GM21825 (cell line): ENCODE measurements around the gene DCTN2.
A peak's percentile ranks its signal among the peaks of the same experiment; 100 is the strongest.
"Not testable (repeated sequence)": the region's sequence is repeated elsewhere in the genome, so short reads cannot be mapped to it uniquely, and the experiment has no call there.

Experiments
- ATAC-seq: cut with Tn5 transposase; IDR thresholded peaks from one replicate; pipeline ENCODE4 v1.9.1; 2021; ENCODE audit warnings: mild to moderate bottlenecking, moderate library complexity; ENCODE audit not compliant: unreplicated experiment

DCTN2 gene

DNA sequence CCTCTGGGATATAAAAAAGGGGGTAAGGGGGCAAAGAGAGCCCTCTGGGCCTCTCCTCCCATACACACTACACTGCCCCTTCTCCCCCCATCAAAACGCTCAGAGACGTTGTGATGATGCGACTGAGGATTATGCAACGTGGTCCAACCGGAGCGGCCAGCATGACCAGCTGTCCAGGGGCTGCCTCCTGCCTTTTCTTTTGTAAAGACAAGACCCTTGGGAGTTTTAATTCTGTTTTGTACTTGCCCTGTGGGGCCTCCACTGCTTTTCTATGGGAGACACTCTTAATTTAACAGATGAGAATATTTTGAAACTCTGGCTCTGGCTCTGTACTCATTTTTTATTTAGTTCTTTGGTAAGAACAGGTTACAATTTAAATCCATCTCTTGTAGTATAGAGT lies 17.2 kb downstream of the DCTN2 start:
- no peak for ATAC-seq

DNA sequence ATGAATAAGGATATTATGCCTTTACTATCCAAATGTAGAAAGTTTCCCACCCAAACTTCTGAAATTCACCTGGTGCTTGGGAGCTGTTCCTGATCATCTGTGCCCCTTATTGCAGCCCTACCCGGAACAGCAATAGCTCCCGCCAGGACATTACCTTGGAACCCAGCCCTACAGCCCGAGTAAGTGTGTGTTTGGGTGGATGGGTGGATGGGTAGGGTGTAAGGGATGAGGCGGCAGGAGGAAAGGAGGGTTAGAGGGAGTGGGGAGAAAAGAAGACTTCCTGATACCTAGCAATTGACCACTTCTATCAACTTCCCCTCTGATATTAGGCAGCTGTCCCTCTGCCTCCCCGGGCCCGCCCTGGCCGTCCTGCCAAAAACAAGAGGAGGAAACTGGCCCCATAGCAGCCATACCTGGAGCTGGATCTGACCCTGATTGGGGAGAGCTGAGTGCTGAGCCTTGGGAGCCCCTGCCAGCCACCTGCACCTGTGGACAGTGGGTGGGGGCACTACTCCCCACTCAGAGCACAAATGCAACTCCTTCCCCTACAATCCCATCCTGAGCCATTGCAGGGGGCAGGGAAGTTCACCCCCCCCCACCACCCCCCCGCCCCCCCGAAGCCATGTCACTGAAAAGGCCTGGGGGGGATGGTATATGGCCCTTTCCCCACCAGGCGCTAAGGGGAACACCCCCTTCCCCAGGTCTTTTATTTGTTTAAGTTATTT lies 18.0 kb downstream of the DCTN2 start:
- no peak for ATAC-seq

DNA sequence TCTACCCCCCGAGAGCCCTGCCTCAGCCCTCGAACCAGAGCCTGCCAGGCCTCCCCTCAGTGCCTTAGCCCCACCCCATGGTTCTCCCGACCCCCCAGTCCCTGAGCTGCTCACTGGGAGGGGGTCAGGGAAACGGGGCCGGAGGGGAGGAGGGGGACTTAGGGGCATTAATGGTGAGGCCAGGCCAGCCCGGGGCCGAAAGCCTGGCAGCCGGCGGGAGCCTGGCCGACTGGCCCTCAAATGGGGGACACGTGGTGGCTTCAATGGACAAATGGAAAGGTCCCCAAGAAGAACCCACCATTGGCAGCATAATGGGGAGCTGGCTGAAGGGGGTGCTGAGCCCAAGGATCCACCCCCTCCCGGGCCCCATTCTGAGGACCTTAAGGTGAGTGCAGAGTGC lies 18.8 kb downstream of the DCTN2 start:
- ATAC-seq: no peak

DNA sequence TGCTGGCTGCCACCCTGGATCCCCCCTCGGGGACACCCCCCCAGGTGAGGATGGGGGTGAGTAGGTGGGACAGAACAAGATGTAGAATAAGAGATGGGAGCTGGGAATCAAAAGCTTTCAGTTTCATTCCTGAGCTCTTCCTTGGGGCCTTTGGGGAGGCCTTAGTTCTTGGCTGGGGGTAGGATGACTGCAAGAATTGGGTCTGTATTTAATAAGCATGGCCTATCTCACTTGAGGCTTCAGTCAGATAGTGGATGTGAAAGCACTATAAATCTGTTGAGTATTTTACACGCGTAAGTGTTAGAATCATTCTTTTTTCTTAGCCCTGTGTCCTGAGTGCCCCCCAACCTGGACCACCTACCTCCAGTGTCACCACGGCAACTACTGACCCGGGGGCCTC lies 19.8 kb downstream of the DCTN2 start:
- ATAC-seq: no peak

DNA sequence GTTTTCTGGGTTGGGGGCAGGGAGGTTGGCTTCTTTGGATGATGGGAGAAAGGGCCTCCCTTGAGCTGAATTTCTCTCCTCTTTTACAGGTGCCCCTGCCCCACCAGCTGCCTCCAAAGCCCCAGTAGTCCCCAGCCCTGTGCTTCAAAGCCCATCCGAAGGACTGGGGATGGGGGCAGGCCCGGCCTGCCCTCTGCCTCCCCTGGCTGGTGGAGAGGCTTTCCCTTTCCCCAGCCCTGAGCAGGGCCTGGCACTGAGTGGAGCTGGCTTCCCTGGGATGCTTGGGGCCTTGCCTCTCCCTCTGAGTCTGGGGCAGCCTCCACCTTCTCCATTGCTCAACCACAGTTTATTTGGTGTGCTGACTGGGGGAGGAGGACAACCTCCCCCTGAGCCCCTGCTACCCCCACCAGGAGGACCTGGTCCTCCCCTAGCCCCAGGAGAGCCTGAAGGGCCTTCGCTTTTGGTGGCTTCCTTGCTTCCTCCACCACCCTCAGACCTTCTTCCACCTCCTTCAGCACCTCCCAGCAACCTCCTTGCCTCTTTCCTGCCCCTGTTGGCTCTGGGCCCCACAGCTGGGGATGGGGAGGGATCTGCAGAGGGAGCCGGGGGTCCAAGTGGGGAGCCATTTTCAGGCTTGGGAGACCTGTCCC lies 20.4 kb downstream of the DCTN2 start:
- ATAC-seq: no peak

DNA sequence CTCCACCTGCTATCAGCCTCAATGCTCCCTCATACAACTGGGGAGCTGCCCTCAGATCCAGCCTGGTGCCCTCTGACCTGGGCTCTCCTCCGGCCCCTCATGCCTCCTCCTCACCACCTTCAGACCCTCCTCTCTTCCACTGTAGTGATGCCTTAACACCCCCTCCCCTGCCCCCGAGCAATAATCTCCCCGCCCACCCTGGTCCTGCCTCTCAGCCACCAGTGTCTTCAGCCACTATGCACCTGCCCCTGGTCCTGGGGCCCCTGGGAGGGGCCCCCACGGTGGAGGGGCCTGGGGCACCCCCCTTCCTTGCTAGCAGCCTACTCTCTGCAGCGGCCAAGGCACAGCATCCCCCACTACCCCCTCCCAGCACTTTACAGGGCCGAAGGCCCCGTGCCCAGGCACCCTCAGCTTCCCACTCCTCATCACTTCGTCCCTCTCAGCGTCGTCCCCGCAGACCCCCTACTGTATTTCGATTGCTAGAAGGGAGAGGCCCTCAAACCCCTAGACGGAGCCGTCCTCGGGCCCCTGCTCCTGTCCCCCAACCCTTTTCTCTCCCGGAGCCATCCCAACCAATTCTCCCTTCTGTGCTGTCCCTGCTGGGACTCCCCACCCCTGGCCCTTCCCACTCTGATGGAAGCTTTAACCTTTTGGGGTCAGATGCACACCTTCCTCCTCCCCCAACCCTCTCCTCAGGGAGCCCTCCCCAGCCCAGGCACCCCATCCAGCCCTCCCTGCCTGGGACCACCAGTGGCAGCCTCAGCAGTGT lies 21.2 kb downstream of the DCTN2 start:
- no peak for ATAC-seq

DNA sequence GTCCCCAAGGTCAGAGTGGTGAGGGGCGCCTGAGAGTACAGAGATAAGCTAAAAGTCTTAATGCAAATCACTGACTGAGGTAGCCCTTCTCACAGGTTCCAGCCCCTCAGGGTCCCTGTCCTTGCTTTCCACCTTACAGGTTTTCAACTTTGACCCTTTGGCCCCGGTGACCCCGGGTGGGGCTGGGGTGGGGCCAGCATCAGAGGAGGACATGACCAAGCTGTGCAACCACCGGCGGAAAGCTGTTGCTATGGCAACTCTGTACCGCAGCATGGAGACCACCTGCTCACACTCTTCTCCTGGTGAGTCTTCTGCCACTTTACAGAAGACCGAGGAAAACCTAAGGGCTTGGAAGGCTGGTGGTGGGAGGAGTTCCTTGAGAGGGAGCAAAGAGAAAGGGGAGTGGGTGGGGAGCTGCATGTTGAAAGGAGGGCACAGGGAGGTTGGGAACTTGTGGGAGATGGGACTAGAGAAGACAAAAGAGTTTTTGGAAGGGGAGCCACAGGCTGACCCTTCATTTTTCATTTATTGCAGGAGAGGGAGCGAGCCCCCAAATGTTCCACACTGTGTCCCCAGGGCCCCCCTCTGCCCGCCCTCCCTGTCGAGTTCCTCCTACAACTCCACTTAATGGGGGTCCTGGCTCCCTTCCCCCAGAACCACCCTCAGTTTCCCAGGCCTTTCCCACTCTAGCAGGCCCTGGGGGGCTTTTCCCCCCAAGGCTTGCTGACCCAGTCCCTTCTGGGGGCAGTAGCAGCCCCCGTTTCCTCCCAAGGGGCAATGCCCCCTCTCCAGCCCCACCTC lies 22.0 kb downstream of the DCTN2 start:
- no peak for ATAC-seq

DNA sequence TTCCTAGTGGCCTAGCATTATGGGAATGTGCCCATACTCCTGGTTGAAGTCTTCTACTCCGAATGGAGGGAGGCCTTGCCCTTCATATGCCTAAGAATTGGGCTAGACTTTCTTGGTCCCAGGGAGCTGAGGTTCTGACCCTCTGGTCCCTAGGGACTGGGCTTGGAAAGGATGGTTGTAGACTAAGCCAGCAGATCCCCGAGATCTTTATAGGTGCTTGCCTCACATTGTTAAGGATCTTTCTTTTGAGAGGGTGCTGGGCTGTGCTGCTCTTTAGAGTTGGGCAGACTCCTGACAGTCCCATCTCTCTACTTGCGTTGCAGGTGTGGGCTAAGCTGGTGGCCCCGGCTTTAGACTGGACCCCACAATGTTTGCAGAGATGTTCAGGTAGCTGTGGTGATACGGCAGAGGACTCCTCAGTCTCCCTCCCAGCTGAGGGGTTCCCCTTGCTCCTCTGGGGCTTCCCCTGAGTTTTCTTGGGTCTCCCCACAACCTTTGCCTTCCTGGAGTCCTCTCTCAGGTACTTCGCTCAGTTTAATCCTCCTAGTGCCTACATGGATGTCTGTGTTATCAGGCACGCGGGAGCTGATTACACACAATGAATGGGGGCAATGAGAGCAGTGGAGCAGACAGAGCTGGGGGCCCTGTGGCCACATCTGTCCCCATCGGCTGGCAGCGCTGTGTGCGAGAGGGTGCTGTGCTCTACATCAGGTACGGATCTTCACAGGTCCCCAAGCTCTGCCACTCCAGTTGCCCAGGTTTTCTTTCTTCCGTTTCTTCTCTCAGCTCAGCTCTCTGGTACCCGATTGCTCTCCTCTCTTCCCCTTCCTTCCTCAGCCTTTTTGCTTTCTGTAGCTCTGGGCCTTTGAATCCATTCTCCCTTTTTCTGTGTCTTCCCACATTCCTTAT lies 23.0 kb downstream of the DCTN2 start:
- ATAC-seq: no peak

DNA sequence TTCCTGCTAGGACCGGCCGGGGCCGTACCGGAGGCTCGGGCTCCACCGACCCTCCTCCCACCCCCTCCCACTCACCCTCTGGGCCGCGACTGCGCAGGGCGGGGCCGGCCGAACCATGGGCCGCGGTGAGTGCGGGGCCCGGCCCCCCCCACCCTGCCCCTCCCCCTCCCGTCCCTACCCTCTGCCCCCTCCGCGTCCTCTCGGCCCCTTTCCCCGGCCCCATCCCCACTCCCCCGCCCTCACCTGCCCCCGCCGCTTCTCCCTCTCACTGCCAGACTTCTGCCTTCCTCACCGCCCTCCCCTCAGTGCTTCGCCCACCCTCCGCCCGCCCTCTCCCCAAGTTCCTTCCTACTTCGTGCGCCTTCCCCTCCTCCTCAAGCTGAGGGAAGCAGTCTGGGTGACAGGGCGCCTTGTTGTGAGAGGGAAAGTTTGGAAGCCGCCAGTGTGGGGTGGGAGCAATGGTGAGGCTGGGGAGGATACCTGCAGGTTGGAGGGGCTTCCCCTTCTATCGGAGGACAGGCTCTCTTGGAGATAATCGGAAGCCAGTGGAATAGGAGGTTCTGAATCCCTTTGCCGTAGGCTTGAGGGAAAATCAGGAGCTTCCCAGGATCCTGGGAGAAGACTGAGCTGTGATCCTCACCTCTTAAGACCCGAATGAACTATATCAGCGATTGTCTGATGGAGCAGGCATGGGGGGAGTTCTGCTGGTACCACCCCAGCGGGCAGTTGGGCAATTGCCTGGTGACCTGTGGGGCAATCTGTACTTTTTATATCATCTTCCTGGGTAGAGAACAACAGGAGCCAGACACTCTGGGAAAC lies 23.9 kb downstream of the DCTN2 start:
- ATAC-seq: no peak

DNA sequence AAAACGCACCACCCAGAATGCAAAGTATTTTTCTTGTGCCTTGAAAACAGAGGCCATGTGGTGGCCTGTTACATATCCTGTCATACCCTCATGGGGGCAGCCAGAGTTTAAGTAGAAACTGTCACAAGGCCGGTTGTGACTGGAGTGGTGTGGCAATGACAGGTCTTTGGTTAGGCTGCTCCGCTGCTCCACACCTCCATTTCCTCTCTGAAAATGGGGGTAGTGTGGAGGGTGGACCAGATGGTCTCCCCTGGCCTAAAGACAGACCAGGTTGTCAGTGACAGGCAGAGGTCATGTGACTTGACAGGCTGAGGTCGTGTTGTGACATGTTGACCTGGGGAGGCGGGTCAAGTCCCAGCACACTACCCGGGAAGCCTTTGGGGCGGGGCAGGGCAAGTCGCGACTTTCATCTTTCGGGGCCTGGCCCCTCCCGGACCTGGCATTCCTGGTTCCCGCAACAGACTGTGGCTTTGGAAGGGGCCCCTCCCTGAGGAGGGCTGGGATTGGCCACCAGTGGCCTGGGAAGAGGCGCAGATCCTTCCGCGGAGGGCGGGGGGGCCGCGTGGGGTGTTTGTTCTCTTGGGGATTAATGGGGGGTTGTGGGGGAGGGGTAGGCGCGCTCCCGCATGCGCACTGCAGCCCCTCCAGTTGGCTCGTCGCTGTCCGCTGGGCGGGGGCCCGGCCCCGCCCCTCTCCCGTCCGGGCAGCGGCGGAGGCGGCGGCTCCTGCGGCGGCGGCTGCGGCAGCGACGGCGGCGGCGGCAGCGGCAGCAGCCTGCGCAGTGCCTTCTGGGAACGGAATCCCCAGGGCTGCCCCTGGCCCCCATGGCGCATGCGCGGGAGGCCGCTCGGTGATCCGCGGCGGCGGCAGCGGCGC lies 24.7 kb downstream of the DCTN2 start, which contains the start of gene MBD6:
Gene MBD6, plus strand, starts transcription at position 814 of the 876 bp plus-strand sequence. CDS start 1,480 bp downstream, outside the sequence.
- ATAC-seq: peak; percentile 30

DNA sequence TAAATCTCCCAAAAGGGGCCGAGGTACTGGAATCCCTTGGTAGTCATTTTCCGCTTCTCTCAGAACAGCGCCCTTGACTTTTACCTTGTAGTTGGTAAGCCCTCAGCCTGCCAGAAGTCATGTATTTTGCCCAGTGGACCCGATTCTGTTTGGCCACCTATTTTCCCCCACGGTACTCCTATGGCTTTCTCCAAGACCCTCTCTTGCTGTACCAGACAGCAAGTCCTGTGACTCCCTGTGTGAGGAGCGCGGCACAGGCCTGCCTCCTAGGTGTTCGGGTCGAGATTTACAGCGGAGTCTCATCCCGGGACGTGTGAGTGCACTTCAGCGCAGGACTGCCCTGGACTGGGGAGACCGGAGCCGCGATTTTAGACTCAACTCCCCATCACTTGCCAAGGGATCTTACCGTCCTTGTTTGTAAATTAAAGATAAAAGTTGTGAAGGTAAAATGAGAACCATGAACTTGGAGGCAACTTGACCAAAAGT lies 25.4 kb downstream of the DCTN2 start:
- no peak for ATAC-seq

DNA sequence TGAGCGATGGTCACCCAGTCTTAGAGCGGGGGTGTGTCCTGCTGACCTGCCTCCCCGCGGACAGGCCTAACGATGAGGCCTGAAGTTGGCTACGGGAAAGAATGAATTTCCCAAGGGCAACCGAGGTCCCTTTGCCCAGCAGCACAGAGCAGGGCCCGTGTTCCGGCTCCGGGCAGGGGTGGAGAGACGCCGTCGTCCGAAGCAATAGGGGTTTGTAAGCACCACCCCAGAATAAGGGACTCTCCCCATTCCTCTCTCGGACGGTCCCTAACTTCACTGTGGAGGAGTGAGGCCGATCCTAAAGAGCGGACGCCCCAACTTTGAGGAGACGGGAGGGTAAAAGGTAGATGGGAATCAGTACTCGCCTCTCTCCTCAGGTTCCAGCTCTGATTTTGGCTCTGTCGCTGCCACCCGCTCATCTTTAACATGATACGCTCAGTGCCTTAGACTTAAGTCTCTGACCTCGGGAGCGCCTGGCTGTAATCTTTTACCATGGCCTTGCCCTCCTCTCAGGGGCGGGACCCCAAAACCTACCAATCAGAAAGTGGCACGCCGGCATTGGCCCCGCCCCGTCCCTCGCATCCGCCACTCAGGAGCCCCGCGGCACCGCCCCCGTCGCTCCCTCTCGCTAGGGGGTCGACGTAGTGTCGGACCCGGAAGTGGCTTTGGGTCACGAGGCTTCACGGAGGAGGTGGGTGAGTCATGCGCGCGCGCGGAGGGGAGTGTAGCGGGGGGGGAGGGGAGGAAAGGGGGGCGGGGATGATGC lies 26.8 kb downstream of the DCTN2 start, which contains the start of gene DDIT3:
Gene DDIT3, minus strand, starts transcription at position 462 of the 766 bp plus-strand sequence. CDS start 3,108 bp downstream, outside the sequence.
- ATAC-seq: peak; percentile 67

DNA sequence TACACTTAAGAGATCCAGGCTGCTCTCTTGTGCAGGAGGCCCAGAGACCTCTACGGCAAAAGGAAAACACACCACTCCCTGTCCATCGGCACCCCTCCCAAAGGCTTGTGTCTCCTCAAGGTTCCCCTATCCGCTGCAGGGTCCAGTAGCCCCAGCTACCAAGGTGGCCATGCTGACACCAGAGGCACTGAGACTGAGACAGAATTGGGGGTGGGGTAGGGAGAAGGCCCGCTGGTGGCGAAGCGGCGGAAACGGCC lies 27.3 kb downstream of the DCTN2 start:
- ATAC-seq: no peak

DNA sequence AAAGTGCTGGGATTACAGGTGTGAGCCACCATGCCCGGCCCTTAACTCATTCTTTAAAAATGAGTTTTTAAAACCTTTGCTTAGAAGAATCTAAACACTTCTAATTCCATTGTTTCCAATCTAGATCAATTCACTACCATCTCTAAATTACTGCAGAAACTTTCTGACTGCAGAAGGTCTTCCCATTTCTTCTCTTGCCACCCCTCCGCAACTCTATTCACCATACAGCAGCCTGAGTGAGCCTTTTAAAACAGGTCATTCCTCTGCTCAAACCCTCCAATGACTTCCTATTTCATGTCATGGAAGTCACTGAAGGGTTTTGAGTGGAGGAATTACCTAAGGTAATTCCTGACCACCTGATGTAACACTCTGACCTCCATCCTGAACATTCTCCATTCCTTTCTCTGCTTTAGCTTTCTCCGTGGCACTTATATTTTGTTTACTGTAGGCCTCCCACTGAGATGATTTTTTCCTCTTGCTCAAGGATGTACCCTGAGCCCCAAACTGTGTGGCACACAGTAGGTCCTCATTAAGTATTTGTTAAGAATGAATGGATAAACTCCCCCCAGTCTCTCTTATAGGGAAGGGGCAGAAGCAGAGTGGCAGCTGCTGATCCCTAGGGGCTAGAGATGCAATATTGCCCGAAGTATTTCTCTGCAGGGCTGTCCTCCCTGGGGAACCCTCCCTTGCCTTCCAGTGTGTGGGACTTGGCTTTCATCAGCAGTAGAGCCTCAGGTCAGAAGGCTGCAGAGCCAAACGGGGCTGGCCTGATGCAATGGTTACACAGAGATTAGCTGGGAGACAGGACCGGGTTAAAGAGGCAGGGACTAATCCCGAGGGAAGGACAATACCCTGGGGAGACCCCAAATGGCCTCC lies 27.8 kb downstream of the DCTN2 start:
- ATAC-seq: no peak

DNA sequence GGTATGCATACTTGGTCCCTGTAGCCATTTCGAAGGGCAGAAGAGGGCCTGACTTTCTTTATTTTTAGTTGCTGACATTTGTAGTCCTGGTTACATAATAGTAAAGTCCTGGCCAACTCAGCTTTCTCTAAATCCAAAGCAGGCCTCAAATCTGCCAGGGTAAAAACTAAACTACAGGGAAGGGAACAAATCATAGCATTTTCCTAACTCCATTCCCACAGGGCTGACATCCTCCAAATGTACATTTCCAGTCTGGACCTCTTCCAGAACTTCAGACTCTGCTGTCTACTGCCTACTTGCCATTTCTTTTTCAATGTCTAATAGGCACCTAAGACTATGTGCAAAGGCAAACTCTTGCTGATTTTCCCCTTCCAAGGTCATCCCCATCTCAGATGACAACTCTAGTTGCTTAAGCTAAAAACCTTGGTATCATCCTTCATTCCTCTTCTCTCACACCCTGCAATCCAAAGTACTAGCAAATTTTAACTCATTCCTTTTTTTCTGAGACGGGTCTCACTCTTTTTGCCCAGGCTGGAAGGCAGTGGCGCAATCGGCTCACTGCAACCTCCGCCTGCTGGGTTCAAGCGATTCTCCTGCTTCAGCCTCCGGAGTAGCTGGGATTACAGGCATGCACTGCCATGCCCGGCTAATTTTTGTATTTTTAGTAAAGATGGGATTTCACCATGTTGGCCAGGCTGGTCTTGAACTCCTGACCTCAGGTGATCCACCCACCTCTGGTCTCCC lies 28.6 kb downstream of the DCTN2 start:
- no peak for ATAC-seq

DNA sequence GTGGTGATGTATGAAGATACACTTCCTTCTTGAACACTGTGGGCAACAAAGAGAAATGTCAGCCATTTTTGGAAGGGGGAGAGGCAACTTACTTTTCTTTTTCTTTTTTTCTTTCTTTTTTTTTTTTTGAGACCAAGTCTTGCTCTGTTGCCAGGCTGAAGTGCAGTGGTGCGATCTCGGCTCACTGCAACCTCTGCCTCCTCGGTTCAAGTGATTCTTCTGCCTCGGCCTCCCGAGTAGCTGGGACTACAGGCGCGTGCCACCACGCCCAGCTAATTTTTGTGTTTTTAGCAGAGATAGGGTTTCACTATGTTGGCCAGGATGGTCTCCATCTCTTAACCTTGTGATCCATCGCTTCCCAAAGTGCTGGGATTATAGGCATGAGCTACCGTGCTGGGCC lies 29.3 kb downstream of the DCTN2 start:
- ATAC-seq: not testable (repeated sequence)
